Astrocyte (in vitro differentiated cells and primary cell): ENCODE data around the gene ZNF211. TPM values are rescaled to one million over a fixed set of nuclear protein-coding genes. Genes with fewer than 3 reads are reported as not detected.

ENCODE experiments used
- DNase-seq: peaks from one replicate; pipeline ENCODE4 v3.0.0-alpha.2; 2010; ENCODE audit warnings: low read depth
- FAIRE-seq: peaks from 2 replicates; lab custom pipeline; 2011; peaks lifted over from hg19 to GRCh38; lab: Jason Lieb, UNC
- H2AFZ ChIP-seq: 2 replicates; pipeline ENCODE4 v1.6.0; 2012; ENCODE audit warnings: low read depth, low read length, inconsistent platforms
- H3K27ac ChIP-seq: 2 replicates; pipeline ENCODE4 v1.5.1; 2011; ENCODE audit warnings: low read depth, low read length, inconsistent platforms
- H3K27me3 ChIP-seq: 2 replicates; pipeline ENCODE4 v1.6.0; 2011; ENCODE audit warnings: low read length, inconsistent platforms; ENCODE audit not compliant: insufficient read depth
- H3K36me3 ChIP-seq: 2 replicates; pipeline ENCODE4 v1.5.1; 2011; ENCODE audit warnings: low read length, inconsistent platforms; ENCODE audit not compliant: insufficient read depth
- H3K4me1 ChIP-seq: 2 replicates; pipeline ENCODE4 v1.5.1; 2011; ENCODE audit warnings: low read length, inconsistent platforms; ENCODE audit not compliant: insufficient read depth
- H3K4me2 ChIP-seq: 2 replicates; pipeline ENCODE4 v1.6.0; 2012; ENCODE audit warnings: low read length, inconsistent platforms
- H3K4me3 ChIP-seq: 2 replicates; pipeline ENCODE4 v1.5.1; 2011; ENCODE audit warnings: low read depth, mild to moderate bottlenecking, low read length, inconsistent platforms; ENCODE audit not compliant: insufficient read depth
- H3K79me2 ChIP-seq: 2 replicates; pipeline ENCODE4 v1.6.0; 2012; ENCODE audit warnings: mild to moderate bottlenecking, low read length, inconsistent platforms; ENCODE audit not compliant: insufficient read depth
- H3K9ac ChIP-seq: 2 replicates; pipeline ENCODE4 v1.6.0; 2012; ENCODE audit warnings: mild to moderate bottlenecking, low read length, inconsistent platforms
- H3K9me3 ChIP-seq: 2 replicates; pipeline ENCODE4 v1.5.1; 2012; ENCODE audit warnings: low read depth, mild to moderate bottlenecking, low read length, inconsistent platforms; ENCODE audit not compliant: insufficient read depth
- H4K20me1 ChIP-seq: 2 replicates; pipeline ENCODE4 v1.6.0; 2012; ENCODE audit warnings: low read length, inconsistent platforms; ENCODE audit not compliant: insufficient read depth
- H3K27ac Mint-ChIP-seq: one replicate; pipeline ENCODE4 v1.8.0; 2021; ENCODE audit warnings: mild to moderate bottlenecking, mixed read lengths; ENCODE audit not compliant: unreplicated experiment
- H3K27me3 Mint-ChIP-seq: one replicate; pipeline ENCODE4 v1.8.0; 2021; ENCODE audit warnings: low read depth, mixed read lengths; ENCODE audit not compliant: unreplicated experiment
- H3K36me3 Mint-ChIP-seq: one replicate; pipeline ENCODE4 v1.8.0; 2021; ENCODE audit warnings: low read depth, mixed read lengths; ENCODE audit not compliant: unreplicated experiment
- H3K4me1 Mint-ChIP-seq: one replicate; pipeline ENCODE4 v1.8.0; 2021; ENCODE audit warnings: low read depth, mixed read lengths; ENCODE audit not compliant: unreplicated experiment
- H3K4me3 Mint-ChIP-seq: one replicate; pipeline ENCODE4 v1.8.0; 2021; ENCODE audit warnings: mild to moderate bottlenecking, moderate library complexity, mixed read lengths; ENCODE audit not compliant: unreplicated experiment
- H3K9me3 Mint-ChIP-seq: one replicate; pipeline ENCODE4 v1.8.0; 2021; ENCODE audit warnings: mild to moderate bottlenecking, mixed read lengths; ENCODE audit not compliant: unreplicated experiment
- EZH2 ChIP-seq: IDR thresholded peaks from 2 replicates; pipeline ENCODE4 v1.6.1; 2012; ENCODE audit warnings: mild to moderate bottlenecking, low read length, inconsistent platforms; ENCODE audit not compliant: insufficient read depth
- total RNA-seq: library from RNA; stranded (reverse); gene quantifications from 2 replicates; pipeline ENCODE4 v1.2.1, GENCODE V29; 2021
- TF ChIP-seq, protein P1 (sequence below): IDR thresholded peaks from 2 replicates; pipeline ENCODE4 v1.5.1; 2011; ENCODE audit warnings: low read depth, mild to moderate bottlenecking, inconsistent platforms, low read length, moderate library complexity; ENCODE audit not compliant: insufficient read depth

Gene ZNF211
- total RNA-seq, 1 donor from 2014 or later: 21.9 TPM

DNA sequence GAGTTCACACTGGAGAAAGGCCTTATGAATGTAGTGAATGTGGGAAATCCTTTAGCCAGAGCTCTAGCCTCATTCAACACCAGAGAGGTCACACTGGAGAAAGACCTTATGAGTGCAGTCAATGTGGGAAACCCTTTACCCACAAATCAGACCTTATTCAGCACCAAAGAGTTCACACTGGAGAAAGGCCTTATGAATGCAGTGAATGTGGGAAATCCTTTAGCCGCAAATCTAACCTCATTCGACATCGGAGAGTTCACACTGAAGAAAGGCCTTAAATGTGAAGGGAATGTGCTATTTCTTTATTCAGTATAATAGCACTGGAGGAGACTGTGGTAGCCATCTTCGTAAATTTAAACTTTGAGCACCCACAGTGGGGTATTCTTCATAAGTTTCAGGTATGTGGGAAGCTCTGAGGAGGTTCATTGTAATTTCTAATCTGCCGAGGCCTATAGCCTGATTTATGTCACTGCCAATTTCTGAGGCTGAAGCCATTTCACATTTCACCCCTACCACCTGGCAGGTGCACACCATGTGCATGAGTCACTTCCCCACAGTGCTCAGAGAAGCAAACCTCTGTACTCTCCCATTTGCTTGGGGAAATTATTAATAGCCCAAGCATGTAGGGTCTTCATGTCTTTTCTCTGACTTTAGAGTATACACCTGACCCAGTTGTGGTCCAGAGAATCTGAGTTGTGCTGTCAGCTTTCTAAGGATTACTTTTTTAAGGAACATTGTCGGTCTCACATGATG is 55.2 kb downstream of the ZNF211 start:
- Mint-ChIP-seq H3K27me3 (no peaks in the 10 kb centered on the region), H3K4me3 (no peak overlapping the region), H3K36me3 (peaks cover 66% of the 10 kb centered on the region), H3K9me3 (peaks cover 43% of the 10 kb centered on the region), H3K4me1 (peaks cover 7% of the 10 kb centered on the region), H3K27ac (no peak overlapping the region)
- no peak overlapping the region for H3K4me2 ChIP-seq
- DNase-seq (no peak), FAIRE-seq (no peak)
- peaks cover 27% of the 10 kb centered on the region for H3K36me3 ChIP-seq
- no peaks in the 10 kb centered on the region for H4K20me1 ChIP-seq
- no peak overlapping the region for H3K27ac ChIP-seq
- no peaks in the 10 kb centered on the region for H3K4me1 ChIP-seq
- H3K9me3 ChIP-seq: peaks cover 66% of the 10 kb centered on the region
- peaks cover 76% of the 10 kb centered on the region for H3K79me2 ChIP-seq
- H3K9ac ChIP-seq: no peak overlapping the region
- H3K27me3 ChIP-seq: no peaks in the 10 kb centered on the region
- no peak overlapping the region for H3K4me3 ChIP-seq
- TF ChIP-seq, protein P1, sequence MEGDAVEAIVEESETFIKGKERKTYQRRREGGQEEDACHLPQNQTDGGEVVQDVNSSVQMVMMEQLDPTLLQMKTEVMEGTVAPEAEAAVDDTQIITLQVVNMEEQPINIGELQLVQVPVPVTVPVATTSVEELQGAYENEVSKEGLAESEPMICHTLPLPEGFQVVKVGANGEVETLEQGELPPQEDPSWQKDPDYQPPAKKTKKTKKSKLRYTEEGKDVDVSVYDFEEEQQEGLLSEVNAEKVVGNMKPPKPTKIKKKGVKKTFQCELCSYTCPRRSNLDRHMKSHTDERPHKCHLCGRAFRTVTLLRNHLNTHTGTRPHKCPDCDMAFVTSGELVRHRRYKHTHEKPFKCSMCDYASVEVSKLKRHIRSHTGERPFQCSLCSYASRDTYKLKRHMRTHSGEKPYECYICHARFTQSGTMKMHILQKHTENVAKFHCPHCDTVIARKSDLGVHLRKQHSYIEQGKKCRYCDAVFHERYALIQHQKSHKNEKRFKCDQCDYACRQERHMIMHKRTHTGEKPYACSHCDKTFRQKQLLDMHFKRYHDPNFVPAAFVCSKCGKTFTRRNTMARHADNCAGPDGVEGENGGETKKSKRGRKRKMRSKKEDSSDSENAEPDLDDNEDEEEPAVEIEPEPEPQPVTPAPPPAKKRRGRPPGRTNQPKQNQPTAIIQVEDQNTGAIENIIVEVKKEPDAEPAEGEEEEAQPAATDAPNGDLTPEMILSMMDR: no peak
- no peak for TF ChIP-seq EZH2
- H2AFZ ChIP-seq: no peak overlapping the region

DNA sequence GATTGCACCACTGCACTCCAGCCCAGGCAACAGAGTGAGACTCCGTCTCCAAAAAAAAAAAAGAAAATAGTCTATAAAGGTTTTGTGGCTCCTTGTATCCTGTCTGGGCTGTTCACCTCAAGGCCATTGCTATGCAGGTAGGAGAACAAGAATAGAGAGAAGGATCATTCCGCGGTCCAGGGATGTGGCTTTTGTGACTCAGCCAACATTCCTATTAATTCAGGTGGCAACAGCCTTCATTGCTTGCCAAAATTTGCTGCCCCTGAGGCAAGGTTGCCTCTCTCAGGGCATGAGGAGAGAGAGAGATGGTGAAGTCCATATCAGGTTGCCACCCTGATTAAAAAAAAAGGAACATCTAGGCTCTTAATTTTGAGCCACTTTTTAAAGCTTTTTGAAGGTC is 56.8 kb downstream of the ZNF211 start:
- Mint-ChIP-seq H3K4me1 (no peaks in the 10 kb centered on the region), H3K36me3 (peaks cover 61% of the 10 kb centered on the region)

More for the DNA sequence above, 56.8 kb downstream of the ZNF211 start:
- Mint-ChIP-seq H3K9me3 (peaks cover 37% of the 10 kb centered on the region), H3K27me3 (no peaks in the 10 kb centered on the region), H3K4me3 (no peak overlapping the region), H3K27ac (no peak overlapping the region)
- Histone ChIP-seq H3K4me2 (no peak overlapping the region), H3K4me1 (no peaks in the 10 kb centered on the region), H3K36me3 (peaks cover 27% of the 10 kb centered on the region), H3K9ac (no peak overlapping the region), H2AFZ (no peak overlapping the region), H4K20me1 (no peaks in the 10 kb centered on the region), H3K4me3 (no peak overlapping the region), H3K79me2 (peaks cover 64% of the 10 kb centered on the region), H3K9me3 (peaks cover 58% of the 10 kb centered on the region), H3K27ac (no peak overlapping the region), H3K27me3 (no peaks in the 10 kb centered on the region)
- DNase-seq (no peak), FAIRE-seq (no peak)
- TF ChIP-seq, protein P1: no peak
- no peak for TF ChIP-seq EZH2

Other genes starting within 250 kb of the ZNF211 start
- gene ZNF548, start 243.3 kb upstream of the ZNF211 start, total RNA-seq: 16.6 and 16.7 TPM in 2 replicates
- 7.7 and 11.6 TPM in 2 replicates for gene ZNF17, start 222.0 kb upstream of the ZNF211 start, total RNA-seq
- 14.1 and 16.2 TPM in 2 replicates for gene ZNF749, start 197.8 kb upstream of the ZNF211 start, total RNA-seq
- gene VN1R1, start 176.0 kb upstream of the ZNF211 start, total RNA-seq: 1.5 and 1.7 TPM in 2 replicates
- 13.8 and 14.5 TPM in 2 replicates for gene ZNF772, start 155.6 kb upstream of the ZNF211 start, total RNA-seq
- gene ZNF419, start 145.4 kb upstream of the ZNF211 start, total RNA-seq: 13.1 and 14.1 TPM in 2 replicates
- gene ZNF773, start 133.2 kb upstream of the ZNF211 start, total RNA-seq: 11.4 and 13.3 TPM in 2 replicates
- gene ZNF549, start 105.8 kb upstream of the ZNF211 start, total RNA-seq: 6.7 and 7.3 TPM in 2 replicates
- 13.4 and 13.5 TPM in 2 replicates for gene ZNF550, start 73.3 kb upstream of the ZNF211 start, total RNA-seq
- gene ZNF416, start 54.3 kb upstream of the ZNF211 start, total RNA-seq: 9.3 and 9.7 TPM in 2 replicates
- gene ZIK1, start 49.0 kb upstream of the ZNF211 start, total RNA-seq: 8.7 and 8.9 TPM in 2 replicates
- 3.5 and 4.7 TPM in 2 replicates for gene ZNF530, start 33.3 kb upstream of the ZNF211 start, total RNA-seq
- gene ZNF134, start 18.9 kb upstream of the ZNF211 start, total RNA-seq: 30.5 and 32.3 TPM in 2 replicates
- 0.43 and 1.2 TPM in 2 replicates for gene ZSCAN4, start 35.8 kb downstream of the ZNF211 start, total RNA-seq
- 6.1 and 6.5 TPM in 2 replicates for gene ZNF551, start 48.8 kb downstream of the ZNF211 start, total RNA-seq
- gene ZNF154, start 76.0 kb downstream of the ZNF211 start, total RNA-seq: 12.7 and 13.1 TPM in 2 replicates
- 8.0 and 8.2 TPM in 2 replicates for gene ZNF671, start 94.5 kb downstream of the ZNF211 start, total RNA-seq
- 17.4 and 17.5 TPM in 2 replicates for gene ZNF776, start 113.6 kb downstream of the ZNF211 start, total RNA-seq
- gene ZNF586, start 136.5 kb downstream of the ZNF211 start, total RNA-seq: 8.8 and 11.5 TPM in 2 replicates
- 7.2 and 9.6 TPM in 2 replicates for gene ZNF552, start 181.7 kb downstream of the ZNF211 start, total RNA-seq
- 15.2 and 17.9 TPM in 2 replicates for gene ZNF587B, start 197.1 kb downstream of the ZNF211 start, total RNA-seq
- gene ZNF587, start 216.7 kb downstream of the ZNF211 start, total RNA-seq: 36.7 and 37.4 TPM in 2 replicates